ENCODE data around the gene ABCA5.

ABCA5 gene, protein sequence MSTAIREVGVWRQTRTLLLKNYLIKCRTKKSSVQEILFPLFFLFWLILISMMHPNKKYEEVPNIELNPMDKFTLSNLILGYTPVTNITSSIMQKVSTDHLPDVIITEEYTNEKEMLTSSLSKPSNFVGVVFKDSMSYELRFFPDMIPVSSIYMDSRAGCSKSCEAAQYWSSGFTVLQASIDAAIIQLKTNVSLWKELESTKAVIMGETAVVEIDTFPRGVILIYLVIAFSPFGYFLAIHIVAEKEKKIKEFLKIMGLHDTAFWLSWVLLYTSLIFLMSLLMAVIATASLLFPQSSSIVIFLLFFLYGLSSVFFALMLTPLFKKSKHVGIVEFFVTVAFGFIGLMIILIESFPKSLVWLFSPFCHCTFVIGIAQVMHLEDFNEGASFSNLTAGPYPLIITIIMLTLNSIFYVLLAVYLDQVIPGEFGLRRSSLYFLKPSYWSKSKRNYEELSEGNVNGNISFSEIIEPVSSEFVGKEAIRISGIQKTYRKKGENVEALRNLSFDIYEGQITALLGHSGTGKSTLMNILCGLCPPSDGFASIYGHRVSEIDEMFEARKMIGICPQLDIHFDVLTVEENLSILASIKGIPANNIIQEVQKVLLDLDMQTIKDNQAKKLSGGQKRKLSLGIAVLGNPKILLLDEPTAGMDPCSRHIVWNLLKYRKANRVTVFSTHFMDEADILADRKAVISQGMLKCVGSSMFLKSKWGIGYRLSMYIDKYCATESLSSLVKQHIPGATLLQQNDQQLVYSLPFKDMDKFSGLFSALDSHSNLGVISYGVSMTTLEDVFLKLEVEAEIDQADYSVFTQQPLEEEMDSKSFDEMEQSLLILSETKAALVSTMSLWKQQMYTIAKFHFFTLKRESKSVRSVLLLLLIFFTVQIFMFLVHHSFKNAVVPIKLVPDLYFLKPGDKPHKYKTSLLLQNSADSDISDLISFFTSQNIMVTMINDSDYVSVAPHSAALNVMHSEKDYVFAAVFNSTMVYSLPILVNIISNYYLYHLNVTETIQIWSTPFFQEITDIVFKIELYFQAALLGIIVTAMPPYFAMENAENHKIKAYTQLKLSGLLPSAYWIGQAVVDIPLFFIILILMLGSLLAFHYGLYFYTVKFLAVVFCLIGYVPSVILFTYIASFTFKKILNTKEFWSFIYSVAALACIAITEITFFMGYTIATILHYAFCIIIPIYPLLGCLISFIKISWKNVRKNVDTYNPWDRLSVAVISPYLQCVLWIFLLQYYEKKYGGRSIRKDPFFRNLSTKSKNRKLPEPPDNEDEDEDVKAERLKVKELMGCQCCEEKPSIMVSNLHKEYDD (N-terminal part only)

GRCh38 chr17:69327060-69327831 is at the start of gene ABCA5:
TSS of gene ABCA5 (minus strand) at chr17:69327133. CDS start at chr17:69314415, 12,718 bp downstream.
- Mint-ChIP-seq H3K4me1 (ENCODE audit: low read depth) (peaks cover 57% of the 10 kb centered on the region), H3K27ac (peak within 1 kb of the TSS; percentile 97), H3K4me3 (peak within 1 kb of the TSS; percentile 97), H3K27me3 (peaks cover 2% of the 10 kb centered on the region), H3K36me3 (ENCODE audit: low read depth) (peaks cover 13% of the 10 kb centered on the region), H3K9me3 (peaks cover 6% of the 10 kb centered on the region)
- peak; percentile 90 for DNase-seq

- no peaks in the 10 kb centered on the region for H3K9me3 Mint-ChIP-seq
- no peaks in the 10 kb centered on the region for H3K36me3 Mint-ChIP-seq (ENCODE audit: low read depth)
- no peak overlapping the region for H3K27ac Mint-ChIP-seq
- peaks cover 2% of the 10 kb centered on the region for H3K4me1 Mint-ChIP-seq (ENCODE audit: low read depth)
- no peaks in the 10 kb centered on the region for H3K27me3 Mint-ChIP-seq
- DNase-seq, result no peak
- H3K4me3 Mint-ChIP-seq, result no peak overlapping the region
These were observed 48.3 kb upstream of the ABCA5 start for GRCh38 chr17:69375229-69375628.

DNA sequence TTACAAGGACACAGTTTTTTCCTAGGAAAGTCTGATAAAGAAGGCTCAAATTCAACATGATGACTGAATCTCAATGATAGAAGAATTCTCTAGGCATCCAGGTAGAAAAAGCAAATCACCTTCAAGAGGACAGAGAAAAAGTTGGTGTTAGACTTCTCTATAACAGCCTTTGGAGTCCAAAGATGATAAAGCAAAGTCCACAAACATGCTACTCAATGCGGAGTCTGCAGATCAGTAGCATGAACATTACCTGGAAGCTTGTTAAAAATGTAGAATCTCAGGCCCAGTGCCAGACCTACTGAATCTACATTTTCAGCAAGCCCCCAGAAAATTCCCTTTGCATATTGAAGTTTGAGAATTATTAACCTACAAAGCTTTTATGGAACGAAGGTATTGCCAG is 46.1 kb upstream of the ABCA5 start:
- Mint-ChIP-seq H3K9me3 (no peaks in the 10 kb centered on the region), H3K27ac (no peak overlapping the region), H3K4me1 (ENCODE audit: low read depth) (peaks cover 2% of the 10 kb centered on the region), H3K4me3 (no peak overlapping the region), H3K36me3 (ENCODE audit: low read depth) (no peaks in the 10 kb centered on the region), H3K27me3 (peaks cover 4% of the 10 kb centered on the region)
- no peak for DNase-seq

GRCh38 chr17:69367298-69367697 is 40.4 kb upstream of the ABCA5 start:
- Mint-ChIP-seq H3K4me1 (ENCODE audit: low read depth) (peaks cover 6% of the 10 kb centered on the region), H3K27ac (no peak overlapping the region), H3K27me3 (peaks cover 8% of the 10 kb centered on the region), H3K4me3 (no peak overlapping the region), H3K9me3 (no peaks in the 10 kb centered on the region), H3K36me3 (ENCODE audit: low read depth) (no peaks in the 10 kb centered on the region)
- no peak for DNase-seq

DNA sequence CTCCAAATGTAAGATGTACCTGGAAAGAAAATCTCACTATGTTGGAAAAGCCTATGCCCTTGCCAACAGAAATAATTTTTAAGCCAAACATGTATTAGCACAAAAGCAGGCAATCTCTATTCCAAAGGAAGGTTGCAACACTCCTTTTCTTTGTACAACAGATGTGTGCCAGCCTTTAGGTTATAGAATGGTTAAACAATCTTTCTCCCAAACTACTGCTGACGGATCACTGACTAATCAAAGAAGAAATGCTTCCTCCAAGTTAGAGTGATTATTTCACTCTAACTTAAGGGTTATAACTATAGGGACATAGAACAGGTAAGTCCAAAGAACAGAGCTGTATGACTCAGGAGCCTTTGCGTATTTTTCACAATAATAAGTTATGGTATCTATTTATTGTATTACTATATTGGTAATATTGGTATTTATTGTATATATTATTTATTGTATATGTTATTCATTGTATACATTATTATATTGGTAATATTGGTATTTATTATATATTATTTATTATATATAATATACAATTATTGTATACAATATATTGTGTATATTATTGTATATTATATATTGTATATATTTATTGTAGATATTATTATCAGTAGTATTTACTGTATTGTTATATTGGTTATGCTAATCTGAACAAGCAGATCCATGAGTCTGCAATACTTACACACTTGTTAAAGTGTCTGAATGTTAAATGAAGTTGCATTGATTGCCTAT is 36.7 kb upstream of the ABCA5 start:
- H3K4me1 Mint-ChIP-seq (ENCODE audit: low read depth), result peaks cover 9% of the 10 kb centered on the region
- H3K4me3 Mint-ChIP-seq, result no peak overlapping the region
- no peak for DNase-seq
- no peak overlapping the region for H3K27ac Mint-ChIP-seq
- H3K9me3 Mint-ChIP-seq, result no peaks in the 10 kb centered on the region
- peaks cover 4% of the 10 kb centered on the region for H3K27me3 Mint-ChIP-seq
- H3K36me3 Mint-ChIP-seq (ENCODE audit: low read depth), result no peaks in the 10 kb centered on the region

GRCh38 chr17:69361156-69361555 is 34.2 kb upstream of the ABCA5 start:
- Mint-ChIP-seq H3K36me3 (ENCODE audit: low read depth) (no peaks in the 10 kb centered on the region), H3K4me1 (ENCODE audit: low read depth) (peaks cover 4% of the 10 kb centered on the region), H3K27ac (no peak overlapping the region), H3K4me3 (no peak overlapping the region), H3K9me3 (no peaks in the 10 kb centered on the region), H3K27me3 (no peaks in the 10 kb centered on the region)
- DNase-seq, result no peak

- peaks cover 2% of the 10 kb centered on the region for H3K27me3 Mint-ChIP-seq
- no peak overlapping the region for H3K27ac Mint-ChIP-seq
- no peak overlapping the region for H3K4me3 Mint-ChIP-seq
- no peaks in the 10 kb centered on the region for H3K9me3 Mint-ChIP-seq
- peaks cover 4% of the 10 kb centered on the region for H3K4me1 Mint-ChIP-seq (ENCODE audit: low read depth)
- DNase-seq, result no peak
- H3K36me3 Mint-ChIP-seq (ENCODE audit: low read depth), result no peaks in the 10 kb centered on the region
These were observed 32.0 kb upstream of the ABCA5 start for GRCh38 chr17:69358688-69359596.

- Mint-ChIP-seq H3K9me3 (no peaks in the 10 kb centered on the region), H3K27me3 (peaks cover 2% of the 10 kb centered on the region), H3K36me3 (ENCODE audit: low read depth) (no peaks in the 10 kb centered on the region), H3K4me3 (no peak overlapping the region), H3K27ac (no peak overlapping the region), H3K4me1 (ENCODE audit: low read depth) (peaks cover 4% of the 10 kb centered on the region)
- DNase-seq, result no peak
These were observed 30.8 kb upstream of the ABCA5 start for GRCh38 chr17:69357701-69358100.

- peaks cover 5% of the 10 kb centered on the region for H3K27me3 Mint-ChIP-seq
- no peak overlapping the region for H3K4me3 Mint-ChIP-seq
- no peaks in the 10 kb centered on the region for H3K9me3 Mint-ChIP-seq
- DNase-seq, result no peak
- H3K27ac Mint-ChIP-seq, result no peak overlapping the region
- peaks cover 4% of the 10 kb centered on the region for H3K4me1 Mint-ChIP-seq (ENCODE audit: low read depth)
- no peaks in the 10 kb centered on the region for H3K36me3 Mint-ChIP-seq (ENCODE audit: low read depth)
These were observed 29.7 kb upstream of the ABCA5 start for GRCh38 chr17:69356625-69357024.

DNA sequence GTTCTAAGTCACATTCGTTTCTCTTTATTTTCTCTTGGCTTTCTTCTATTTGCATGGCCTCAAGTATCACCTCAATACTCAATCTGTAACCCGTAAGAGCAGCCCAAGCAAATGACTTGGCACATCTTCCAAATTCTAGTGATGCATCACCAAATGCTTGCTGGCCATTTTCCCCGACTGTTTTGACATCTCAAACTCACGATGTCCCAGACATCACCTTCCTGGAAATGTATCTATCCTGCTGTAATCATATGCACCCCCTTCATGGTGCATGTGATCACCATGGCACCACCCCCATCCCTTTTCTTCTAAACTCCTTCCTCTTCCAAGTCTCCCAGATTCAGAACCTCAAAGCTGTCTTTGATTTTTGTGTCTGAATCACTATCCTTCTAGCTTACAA is 24.0 kb upstream of the ABCA5 start:
- H3K9me3 Mint-ChIP-seq, result no peaks in the 10 kb centered on the region
- H3K4me1 Mint-ChIP-seq (ENCODE audit: low read depth), result no peaks in the 10 kb centered on the region
- no peak overlapping the region for H3K4me3 Mint-ChIP-seq
- H3K27me3 Mint-ChIP-seq, result peaks cover 24% of the 10 kb centered on the region
- H3K36me3 Mint-ChIP-seq (ENCODE audit: low read depth), result no peaks in the 10 kb centered on the region
- H3K27ac Mint-ChIP-seq, result no peak overlapping the region
- no peak for DNase-seq

- Mint-ChIP-seq H3K27ac (no peak overlapping the region), H3K27me3 (peaks cover 29% of the 10 kb centered on the region), H3K36me3 (ENCODE audit: low read depth) (no peaks in the 10 kb centered on the region), H3K4me3 (no peak overlapping the region), H3K9me3 (no peaks in the 10 kb centered on the region), H3K4me1 (ENCODE audit: low read depth) (no peaks in the 10 kb centered on the region)
- DNase-seq, result no peak
These were observed 21.5 kb upstream of the ABCA5 start for GRCh38 chr17:69348429-69348828.

DNA sequence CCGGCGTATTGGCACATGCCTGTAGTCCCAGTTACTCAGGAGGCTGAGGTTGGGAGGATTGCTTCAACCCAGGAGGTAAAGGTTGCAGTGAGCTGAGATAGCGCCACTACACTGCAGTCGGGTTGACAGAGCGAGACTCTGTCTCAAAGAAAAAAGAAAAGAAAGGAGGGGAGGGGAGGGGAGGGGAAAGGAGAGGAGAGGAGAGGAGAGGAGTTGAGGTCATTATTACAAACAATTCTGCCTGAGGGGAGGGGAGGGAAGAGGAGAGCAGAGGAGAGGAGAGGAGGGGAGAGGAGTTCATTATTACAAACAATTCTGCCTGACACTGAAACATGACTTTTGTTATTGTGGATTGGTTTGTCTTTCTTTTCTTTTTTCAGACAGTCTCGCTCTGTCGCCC is 19.8 kb upstream of the ABCA5 start:
- peaks cover 27% of the 10 kb centered on the region for H3K27me3 Mint-ChIP-seq
- H3K36me3 Mint-ChIP-seq (ENCODE audit: low read depth), result no peaks in the 10 kb centered on the region
- H3K4me1 Mint-ChIP-seq (ENCODE audit: low read depth), result no peaks in the 10 kb centered on the region
- H3K27ac Mint-ChIP-seq, result no peak overlapping the region
- no peaks in the 10 kb centered on the region for H3K9me3 Mint-ChIP-seq
- H3K4me3 Mint-ChIP-seq, result no peak overlapping the region
- no peak for DNase-seq
